SH-SY5Y (cell line): Measurements from ENCODE around the gene SYPL2.

ENCODE experiments used
- GATA2 ChIP-seq: IDR thresholded peaks from 2 replicates; pipeline ENCODE4 v1.6.1; 2011; ENCODE audit warnings: mild to moderate bottlenecking, low read depth, low read length
- GATA3 ChIP-seq: IDR thresholded peaks from 2 replicates; pipeline ENCODE4 v1.6.1; 2011; ENCODE audit warnings: low read depth, mild to moderate bottlenecking, low read length, moderate library complexity

GRCh38 chr1:109447524-109447923, 18.8 kb upstream of the SYPL2 start:
- TF ChIP-seq GATA2 (no peak), GATA3 (no peak)
